ENCODE results near the gene TUNAR. TPM values are rescaled to one million over a fixed set of nuclear protein-coding genes. Genes with fewer than 3 reads are reported as not detected.

The TUNAR gene
- total and polyA plus RNA-seq, 9 of the 15 experiments (the other 6 are each of a cell fraction or from before 2014, with no cell fraction given) = not detected

- no peak for TF ChIP-seq ATF2 (CRISPR knock-in tag; IDR thresholded peaks at IDR 0.05)
These were observed 44.6 kb upstream of the TUNAR start (continued) for GRCh38 chr14:95832012-95832411.

DNA sequence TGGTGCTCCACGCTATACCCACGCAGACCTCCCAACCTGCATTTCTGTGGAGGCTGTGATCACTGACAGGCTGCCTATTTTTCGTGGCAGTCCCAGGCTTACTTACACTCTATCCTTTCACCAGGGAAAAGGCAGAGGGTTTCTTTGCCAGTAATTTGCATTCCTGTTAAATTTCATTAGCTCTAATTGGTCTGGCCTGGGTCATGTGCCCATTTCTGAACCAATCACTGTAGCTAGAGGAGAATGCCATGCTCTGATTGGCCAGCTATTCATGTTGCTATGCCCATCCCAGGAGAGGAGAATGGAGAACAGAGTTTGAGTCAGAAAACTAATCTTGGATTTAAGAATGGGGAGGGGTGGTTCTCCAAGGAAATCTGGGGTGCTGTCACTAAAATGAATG, 43.2 kb upstream of the TUNAR start:
- 0% methylated on average over 3 of the region's 3 CpGs for WGBS (ENCODE audit: insufficient coverage, low coverage, missing lambda C conversion rate)
- ChIA-PET CTCF (ENCODE audit: low intra/inter-chr PET ratio) (no interaction called here), POLR2A (no interaction called here)
- no peaks in the 10 kb centered on the region for H3K4me1 ChIP-seq (replicated peaks in 1 of 2; ENCODE audit: control insufficient read depth in 2 of 2, insufficient read depth in 2 of 2, low read length in 2 of 2)
- H3K4me2 ChIP-seq (ENCODE audit: insufficient read depth, low read length) = no peak overlapping the region
- no peaks in the 10 kb centered on the region for H3K36me3 ChIP-seq (ENCODE audit: control insufficient read depth, insufficient read depth, low read length)
- DNase-seq (ENCODE audit: extremely low read depth in 1 of 4, low spot score in 3 of 4) = peak in 2 of 4 experiments; percentile 7 to 9
- ATAC-seq = peak; percentile 61; the same call in 2 of the 3 replicates
- H3K9me3 ChIP-seq (replicated peaks; ENCODE audit: control insufficient read depth, insufficient read depth, low read depth, low read length) = no peaks in the 10 kb centered on the region
- H3K27me3 ChIP-seq (ENCODE audit: control insufficient read depth in 2 of 2, insufficient read depth in 2 of 2, low read length in 2 of 2) = no peaks in the 10 kb centered on the region
- no peak overlapping the region for H3K4me3 ChIP-seq
- in situ Hi-C loops (cut with MboI) (no loop called here), intact Hi-C loops (cut with micrococcal nuclease) (no loop called here)
- H2AFZ ChIP-seq (ENCODE audit: low read depth, low read length) = no peak overlapping the region
- no peak overlapping the region for H3K9ac ChIP-seq (ENCODE audit: insufficient read depth in 1 of 2, low read depth in 2 of 2, low read length in 2 of 2)
- FAIRE-seq = no peak
- BruUV-seq (replicated peaks) = no TSS peak
- H4K20me1 ChIP-seq (replicated peaks; ENCODE audit: control insufficient read depth, insufficient read depth, low read length) = no peaks in the 10 kb centered on the region
- H3K27ac ChIP-seq (ENCODE audit: extremely low read depth, low read depth, low read length) = no peak overlapping the region
- H3K9me1 ChIP-seq (ENCODE audit: control insufficient read depth, insufficient read depth, low read length) = no peaks in the 10 kb centered on the region
- no peaks in the 10 kb centered on the region for H3K79me2 ChIP-seq (ENCODE audit: control insufficient read depth, insufficient read depth, low read length)
- no peak for TF ChIP-seq ZNF263 (CRISPR knock-in tag; IDR thresholded peaks at IDR 0.05; ENCODE audit: borderline replicate concordance)
- TF ChIP-seq, protein P1, sequence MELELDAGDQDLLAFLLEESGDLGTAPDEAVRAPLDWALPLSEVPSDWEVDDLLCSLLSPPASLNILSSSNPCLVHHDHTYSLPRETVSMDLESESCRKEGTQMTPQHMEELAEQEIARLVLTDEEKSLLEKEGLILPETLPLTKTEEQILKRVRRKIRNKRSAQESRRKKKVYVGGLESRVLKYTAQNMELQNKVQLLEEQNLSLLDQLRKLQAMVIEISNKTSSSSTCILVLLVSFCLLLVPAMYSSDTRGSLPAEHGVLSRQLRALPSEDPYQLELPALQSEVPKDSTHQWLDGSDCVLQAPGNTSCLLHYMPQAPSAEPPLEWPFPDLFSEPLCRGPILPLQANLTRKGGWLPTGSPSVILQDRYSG (tag; conservative IDR thresholded peaks at IDR 0.05; ENCODE audit: low read depth) = no peak
- TF ChIP-seq SRSF1 (IDR thresholded peaks at IDR 0.05; ENCODE audit: low read depth, low read length) = no peak
- no peak for TF ChIP-seq KDM4B (IDR thresholded peaks at IDR 0.05; ENCODE audit: borderline replicate concordance in 2 of 2, low read depth in 1 of 2)
- no peak for TF ChIP-seq POLR3G (IDR thresholded peaks at IDR 0.05; ENCODE audit: extremely low read depth, insufficient read length, insufficient replicate concordance)
- peak; percentile 27 for TF ChIP-seq NFYB (IDR thresholded peaks at IDR 0.05; ENCODE audit: extremely low read depth, insufficient read length)
- no peak for TF ChIP-seq ZBTB26 (CRISPR knock-in tag; IDR thresholded peaks at IDR 0.05)
- no peak for TF ChIP-seq RBBP5 (IDR thresholded peaks at IDR 0.05; ENCODE audit: borderline replicate concordance, insufficient read depth, low read length, poor library complexity, severe bottlenecking)
- 0 out of 2 replicates have a peak, but pooled peaks have one; percentile 34 for TF ChIP-seq RAD51 (IDR thresholded peaks at IDR 0.05; ENCODE audit: borderline replicate concordance, low read depth)
- TF ChIP-seq, protein P2, sequence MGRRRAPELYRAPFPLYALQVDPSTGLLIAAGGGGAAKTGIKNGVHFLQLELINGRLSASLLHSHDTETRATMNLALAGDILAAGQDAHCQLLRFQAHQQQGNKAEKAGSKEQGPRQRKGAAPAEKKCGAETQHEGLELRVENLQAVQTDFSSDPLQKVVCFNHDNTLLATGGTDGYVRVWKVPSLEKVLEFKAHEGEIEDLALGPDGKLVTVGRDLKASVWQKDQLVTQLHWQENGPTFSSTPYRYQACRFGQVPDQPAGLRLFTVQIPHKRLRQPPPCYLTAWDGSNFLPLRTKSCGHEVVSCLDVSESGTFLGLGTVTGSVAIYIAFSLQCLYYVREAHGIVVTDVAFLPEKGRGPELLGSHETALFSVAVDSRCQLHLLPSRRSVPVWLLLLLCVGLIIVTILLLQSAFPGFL (CRISPR knock-in tag; IDR thresholded peaks at IDR 0.05) = no peak
- no peak for TF ChIP-seq IRF2 (CRISPR knock-in tag; IDR thresholded peaks at IDR 0.05)
- no peak for TF ChIP-seq HNRNPUL1 (IDR thresholded peaks at IDR 0.05; ENCODE audit: low read length)
- peak; percentile 33 for TF ChIP-seq FOS (IDR thresholded peaks at IDR 0.05; ENCODE audit: extremely low read depth, insufficient read length)
- peak; percentile 79 for TF ChIP-seq USF2 (CRISPR knock-in tag; IDR thresholded peaks at IDR 0.05)
